ENCODE results near the gene KRT84.
"Not testable (repeated sequence)": the region's sequence is repeated elsewhere in the genome, so short reads cannot be mapped to it uniquely, and the experiment has no call there.

KRT84 gene

DNA sequence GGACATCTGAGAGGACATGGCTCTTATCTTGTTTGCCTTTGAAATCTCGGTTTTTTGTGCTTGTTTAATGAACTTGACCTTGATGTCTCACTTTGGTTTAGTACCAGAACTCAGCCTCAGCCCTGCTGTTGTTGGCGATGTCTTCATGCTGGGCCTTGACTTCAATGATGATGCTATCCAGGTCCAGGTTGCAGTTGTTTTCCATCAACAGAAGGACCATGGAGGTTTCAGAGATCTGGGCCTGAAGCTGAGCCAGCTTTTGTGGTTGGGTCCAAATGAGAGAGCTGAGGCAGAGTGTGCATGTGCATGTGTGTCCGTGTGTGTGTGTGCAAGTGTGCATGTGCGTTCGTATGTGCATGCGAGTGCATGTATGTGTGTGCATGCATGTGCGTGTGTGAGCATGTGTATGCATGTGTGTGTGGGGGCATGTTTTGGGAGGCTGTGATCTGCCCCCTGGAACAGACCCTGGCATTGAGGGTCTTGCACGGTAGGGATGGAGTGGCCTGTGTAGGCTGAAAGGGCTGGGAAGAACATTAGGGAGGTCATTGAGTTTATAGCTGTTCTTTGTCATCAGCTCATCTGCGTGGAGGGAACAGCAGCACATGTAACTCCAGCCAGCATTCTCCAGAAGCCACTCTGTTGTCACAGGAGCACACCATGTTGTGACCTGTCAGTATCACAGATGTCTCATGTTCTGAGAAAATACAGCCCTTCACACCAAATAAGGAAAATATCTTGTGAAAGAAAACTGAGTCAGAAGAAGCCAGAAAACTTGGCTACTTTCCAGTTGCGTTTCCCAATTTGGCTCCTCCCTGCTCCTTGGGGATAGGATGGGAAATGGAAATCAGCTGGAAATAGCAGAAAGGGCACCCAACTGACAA lies 30.7 kb upstream of the KRT84 start:
- no peaks in the 10 kb centered on the region for H3K36me3 ChIP-seq (ENCODE audit: control insufficient read depth, insufficient read depth, low read length)
- no peaks in the 10 kb centered on the region; the same call in none of the 2 replicates for H3K27me3 ChIP-seq (replicated peaks; ENCODE audit: control insufficient read depth, insufficient read depth, low read length)
- no peak overlapping the region for H3K4me3 ChIP-seq (replicated peaks; ENCODE audit: low read depth, low read length)
- DNase-seq (ENCODE audit: extremely low read depth, insufficient read length), result no peak
- TF ChIP-seq, protein P1, sequence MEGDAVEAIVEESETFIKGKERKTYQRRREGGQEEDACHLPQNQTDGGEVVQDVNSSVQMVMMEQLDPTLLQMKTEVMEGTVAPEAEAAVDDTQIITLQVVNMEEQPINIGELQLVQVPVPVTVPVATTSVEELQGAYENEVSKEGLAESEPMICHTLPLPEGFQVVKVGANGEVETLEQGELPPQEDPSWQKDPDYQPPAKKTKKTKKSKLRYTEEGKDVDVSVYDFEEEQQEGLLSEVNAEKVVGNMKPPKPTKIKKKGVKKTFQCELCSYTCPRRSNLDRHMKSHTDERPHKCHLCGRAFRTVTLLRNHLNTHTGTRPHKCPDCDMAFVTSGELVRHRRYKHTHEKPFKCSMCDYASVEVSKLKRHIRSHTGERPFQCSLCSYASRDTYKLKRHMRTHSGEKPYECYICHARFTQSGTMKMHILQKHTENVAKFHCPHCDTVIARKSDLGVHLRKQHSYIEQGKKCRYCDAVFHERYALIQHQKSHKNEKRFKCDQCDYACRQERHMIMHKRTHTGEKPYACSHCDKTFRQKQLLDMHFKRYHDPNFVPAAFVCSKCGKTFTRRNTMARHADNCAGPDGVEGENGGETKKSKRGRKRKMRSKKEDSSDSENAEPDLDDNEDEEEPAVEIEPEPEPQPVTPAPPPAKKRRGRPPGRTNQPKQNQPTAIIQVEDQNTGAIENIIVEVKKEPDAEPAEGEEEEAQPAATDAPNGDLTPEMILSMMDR (IDR thresholded peaks at IDR 0.05; ENCODE audit: insufficient read depth, low read length, poor library complexity, severe bottlenecking), result no peak

DNA sequence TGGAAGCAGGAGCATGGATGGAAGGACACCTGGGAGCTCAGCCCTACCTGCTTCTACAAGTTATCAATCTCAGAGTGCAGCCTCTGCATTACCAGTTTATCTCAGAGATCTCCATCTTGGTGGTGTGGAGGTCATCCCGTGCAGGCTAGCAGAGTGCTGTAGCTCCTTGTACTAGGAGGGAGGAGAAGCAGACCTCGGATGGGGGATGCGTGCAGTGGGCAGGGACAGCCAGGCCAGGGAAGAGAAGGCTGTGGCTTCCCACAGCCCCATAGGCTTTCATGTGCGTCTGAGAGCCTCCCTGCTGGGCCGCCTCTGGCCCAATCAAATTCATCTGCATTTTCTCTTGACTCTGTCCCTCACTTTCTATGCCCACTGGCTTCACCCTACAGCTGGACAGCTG lies 29.5 kb upstream of the KRT84 start:
- Histone ChIP-seq H3K4me3 (replicated peaks; ENCODE audit: low read depth, low read length) (no peak overlapping the region), H3K36me3 (ENCODE audit: control insufficient read depth, insufficient read depth, low read length) (no peaks in the 10 kb centered on the region), H3K27me3 (replicated peaks; ENCODE audit: control insufficient read depth, insufficient read depth, low read length) (no peaks in the 10 kb centered on the region; the same call in none of the 2 replicates)
- TF ChIP-seq, protein P1 (IDR thresholded peaks at IDR 0.05; ENCODE audit: insufficient read depth, low read length, poor library complexity, severe bottlenecking), result no peak
- DNase-seq (ENCODE audit: extremely low read depth, insufficient read length), result no peak

DNA sequence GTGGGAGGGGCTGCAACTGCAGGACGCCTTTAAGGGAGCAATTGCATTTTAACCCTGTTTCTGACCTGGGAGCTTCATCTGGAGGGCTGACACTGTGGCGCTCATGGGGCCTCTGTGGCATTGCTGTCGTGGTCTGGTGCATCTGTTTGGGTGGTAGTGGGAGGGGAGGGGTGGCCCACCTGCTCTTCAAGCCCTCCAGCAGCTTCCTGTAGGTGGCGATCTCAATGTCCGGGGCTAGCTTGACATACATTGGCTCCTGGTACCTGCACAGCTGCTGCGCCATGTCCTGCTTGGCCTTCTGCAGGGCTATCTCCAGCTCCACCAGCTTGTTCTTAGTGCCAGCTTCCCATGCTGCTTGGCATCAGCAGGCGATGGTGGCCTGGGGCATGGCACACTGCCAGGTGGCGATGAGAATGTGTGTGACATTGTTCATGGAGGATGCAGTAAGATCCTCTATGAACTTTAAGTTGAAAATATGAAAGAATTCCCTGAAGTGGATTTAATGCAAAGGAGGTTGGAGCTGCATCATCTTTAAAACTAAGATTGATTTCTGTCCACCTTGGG lies 28.4 kb upstream of the KRT84 start:
- TF ChIP-seq, protein P1 (IDR thresholded peaks at IDR 0.05; ENCODE audit: insufficient read depth, low read length, poor library complexity, severe bottlenecking), result peak; percentile 9
- no peak for DNase-seq (ENCODE audit: extremely low read depth, insufficient read length)
- no peaks in the 10 kb centered on the region for H3K36me3 ChIP-seq (ENCODE audit: control insufficient read depth, insufficient read depth, low read length)
- H3K4me3 ChIP-seq (replicated peaks; ENCODE audit: low read depth, low read length), result no peak overlapping the region
- no peaks in the 10 kb centered on the region; the same call in none of the 2 replicates for H3K27me3 ChIP-seq (replicated peaks; ENCODE audit: control insufficient read depth, insufficient read depth, low read length)

DNA sequence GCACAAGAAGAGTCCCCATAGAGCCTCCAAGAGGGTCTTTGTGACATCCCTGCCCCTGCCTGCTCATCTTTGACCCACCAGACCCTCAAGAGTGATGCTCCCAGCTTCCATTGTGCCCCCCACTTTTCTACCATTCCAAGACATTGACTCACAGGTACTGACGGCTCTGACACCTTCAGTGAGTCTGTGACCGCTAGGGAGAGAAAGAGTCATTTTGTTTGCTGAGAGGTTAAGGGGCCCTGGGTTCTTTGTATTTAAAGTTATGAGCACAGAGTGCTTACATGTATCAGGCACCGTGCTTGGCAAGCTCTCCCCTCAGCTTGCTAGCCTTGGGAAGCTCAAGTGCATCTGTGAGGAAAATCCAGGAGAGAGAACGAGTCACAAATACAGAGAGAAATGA lies 27.8 kb upstream of the KRT84 start:
- no peak for DNase-seq (ENCODE audit: extremely low read depth, insufficient read length)
- no peak overlapping the region for H3K4me3 ChIP-seq (replicated peaks; ENCODE audit: low read depth, low read length)
- H3K27me3 ChIP-seq (replicated peaks; ENCODE audit: control insufficient read depth, insufficient read depth, low read length), result no peaks in the 10 kb centered on the region; the same call in none of the 2 replicates
- no peaks in the 10 kb centered on the region for H3K36me3 ChIP-seq (ENCODE audit: control insufficient read depth, insufficient read depth, low read length)
- TF ChIP-seq, protein P1 (IDR thresholded peaks at IDR 0.05; ENCODE audit: insufficient read depth, low read length, poor library complexity, severe bottlenecking), result no peak

DNA sequence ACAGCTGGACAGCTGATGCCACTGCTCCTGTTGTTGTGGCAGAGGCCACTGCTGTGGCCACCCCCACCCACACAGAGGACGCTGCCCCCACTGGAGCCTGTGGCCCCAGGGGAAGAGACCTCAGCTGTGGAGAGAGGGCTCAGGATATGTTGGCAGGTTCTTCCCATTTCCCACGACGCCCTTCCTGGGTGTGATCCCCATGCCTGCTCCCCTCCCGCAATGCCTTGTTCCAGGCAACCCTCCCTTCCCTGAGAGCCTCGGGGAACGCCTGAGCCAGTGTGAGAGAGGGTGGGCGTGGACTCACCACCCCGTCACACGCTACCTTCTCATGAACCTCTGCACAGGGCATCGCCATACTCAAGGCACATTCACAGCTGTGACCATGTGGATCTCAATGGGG lies 26.4 kb upstream of the KRT84 start:
- Histone ChIP-seq H3K27me3 (replicated peaks; ENCODE audit: control insufficient read depth, insufficient read depth, low read length) (no peaks in the 10 kb centered on the region; the same call in none of the 2 replicates), H3K36me3 (ENCODE audit: control insufficient read depth, insufficient read depth, low read length) (no peaks in the 10 kb centered on the region), H3K4me3 (replicated peaks; ENCODE audit: low read depth, low read length) (no peak overlapping the region)
- DNase-seq (ENCODE audit: extremely low read depth, insufficient read length), result no peak
- TF ChIP-seq, protein P1 (IDR thresholded peaks at IDR 0.05; ENCODE audit: insufficient read depth, low read length, poor library complexity, severe bottlenecking), result no peak

DNA sequence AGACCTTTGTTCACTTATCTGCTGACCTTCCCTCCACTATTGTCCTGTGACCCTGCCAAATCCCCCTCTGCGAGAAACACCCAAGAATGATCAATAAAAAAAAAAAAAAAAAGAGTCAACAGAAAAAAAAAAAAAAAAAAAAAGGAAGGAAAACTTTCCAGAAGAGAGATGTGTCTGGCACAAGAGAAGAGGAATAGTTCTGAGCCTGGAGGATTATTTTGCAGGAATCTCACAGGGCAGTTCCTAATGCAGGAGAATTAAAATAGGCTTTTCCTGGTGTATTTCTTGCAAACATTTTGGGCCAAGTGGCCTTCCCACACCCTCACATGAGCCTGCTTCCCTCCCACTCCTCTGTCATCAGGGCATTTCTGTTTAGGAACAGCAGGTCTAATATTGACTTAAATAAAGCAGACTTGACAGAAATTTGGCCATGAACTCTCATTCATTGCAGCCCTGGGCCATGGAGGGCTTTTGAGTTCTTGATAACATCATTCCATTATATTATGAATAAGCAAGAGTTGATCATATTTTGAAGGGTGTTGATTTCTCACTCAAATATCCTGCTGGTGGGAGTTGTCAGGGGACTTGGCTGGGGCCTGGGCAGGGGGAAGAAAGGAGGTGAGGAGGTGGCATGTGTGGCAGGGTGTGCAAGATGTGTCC lies 25.3 kb upstream of the KRT84 start:
- not testable (repeated sequence) for DNase-seq (ENCODE audit: extremely low read depth, insufficient read length); H3K27me3 ChIP-seq (replicated peaks; ENCODE audit: control insufficient read depth, insufficient read depth, low read length); H3K4me3 ChIP-seq (replicated peaks; ENCODE audit: low read depth, low read length); H3K36me3 ChIP-seq (ENCODE audit: control insufficient read depth, insufficient read depth, low read length)

Measured in GM06990 (cell line).